ENCODE measurements around the gene NAA10. TPM values are rescaled to one million over a fixed set of nuclear protein-coding genes. Genes with fewer than 3 reads are reported as not detected.

NAA10 gene
- total RNA-seq, 4 donors from 2014 or later: 89.3 to 106 (median 95.4) TPM

DNA sequence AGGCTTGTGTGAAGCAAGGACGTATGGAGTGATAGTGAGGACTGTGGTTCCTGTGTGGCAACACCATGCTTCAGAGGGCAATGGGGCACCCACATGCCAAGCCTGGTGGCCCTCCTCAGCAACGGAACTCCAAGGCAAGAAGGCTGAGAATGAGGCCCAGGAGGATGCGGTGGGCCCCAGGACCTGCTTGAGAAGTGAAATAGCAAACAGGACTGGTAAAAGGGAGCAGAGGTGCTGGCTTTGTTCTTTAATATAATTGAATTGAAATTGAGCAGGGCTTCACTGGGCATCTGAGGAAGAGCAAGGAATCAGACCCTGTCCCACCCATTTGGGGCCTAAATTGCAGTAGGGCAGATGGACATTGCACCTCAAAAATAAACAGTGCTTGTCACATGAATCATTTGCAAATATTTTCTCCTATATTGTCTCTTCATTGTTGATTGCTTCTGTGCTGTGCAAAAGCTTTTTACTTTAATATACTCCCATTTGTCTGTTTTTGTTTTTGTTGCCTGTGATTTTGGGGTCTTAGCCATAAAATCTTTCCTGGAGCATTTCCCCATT lies 40.0 kb upstream of the NAA10 start:
- TF ChIP-seq EP300 (IDR thresholded peaks at IDR 0.05): no peak
- TF ChIP-seq POLR2A (IDR thresholded peaks at IDR 0.05; ENCODE audit: low read depth): no peak
- no peak for TF ChIP-seq POLR2AphosphoS5 (IDR thresholded peaks at IDR 0.05)
- TF ChIP-seq, protein P1, sequence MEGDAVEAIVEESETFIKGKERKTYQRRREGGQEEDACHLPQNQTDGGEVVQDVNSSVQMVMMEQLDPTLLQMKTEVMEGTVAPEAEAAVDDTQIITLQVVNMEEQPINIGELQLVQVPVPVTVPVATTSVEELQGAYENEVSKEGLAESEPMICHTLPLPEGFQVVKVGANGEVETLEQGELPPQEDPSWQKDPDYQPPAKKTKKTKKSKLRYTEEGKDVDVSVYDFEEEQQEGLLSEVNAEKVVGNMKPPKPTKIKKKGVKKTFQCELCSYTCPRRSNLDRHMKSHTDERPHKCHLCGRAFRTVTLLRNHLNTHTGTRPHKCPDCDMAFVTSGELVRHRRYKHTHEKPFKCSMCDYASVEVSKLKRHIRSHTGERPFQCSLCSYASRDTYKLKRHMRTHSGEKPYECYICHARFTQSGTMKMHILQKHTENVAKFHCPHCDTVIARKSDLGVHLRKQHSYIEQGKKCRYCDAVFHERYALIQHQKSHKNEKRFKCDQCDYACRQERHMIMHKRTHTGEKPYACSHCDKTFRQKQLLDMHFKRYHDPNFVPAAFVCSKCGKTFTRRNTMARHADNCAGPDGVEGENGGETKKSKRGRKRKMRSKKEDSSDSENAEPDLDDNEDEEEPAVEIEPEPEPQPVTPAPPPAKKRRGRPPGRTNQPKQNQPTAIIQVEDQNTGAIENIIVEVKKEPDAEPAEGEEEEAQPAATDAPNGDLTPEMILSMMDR (IDR thresholded peaks at IDR 0.05): no peak
- intact Hi-C loops (cut with DNase I): no loop called here
- Histone ChIP-seq H3K27ac (replicated peaks in 1 of 4) (peak overlapping the region in 3 of 4 donors; percentile 95 to 99 (median 98)), H3K4me1 (peaks cover 14 to 22% (median 19%) of the 10 kb centered on the region in 4 donors), H3K27me3 (no peaks in the 10 kb centered on the region), H3K9me3 (no peaks in the 10 kb centered on the region), H3K4me3 (no peak overlapping the region), H3K36me3 (no peaks in the 10 kb centered on the region)
- no peak for DNase-seq (ENCODE audit: extremely low spot score)
- WGBS: 88% methylated on average over 3 of the region's 3 CpGs

DNA sequence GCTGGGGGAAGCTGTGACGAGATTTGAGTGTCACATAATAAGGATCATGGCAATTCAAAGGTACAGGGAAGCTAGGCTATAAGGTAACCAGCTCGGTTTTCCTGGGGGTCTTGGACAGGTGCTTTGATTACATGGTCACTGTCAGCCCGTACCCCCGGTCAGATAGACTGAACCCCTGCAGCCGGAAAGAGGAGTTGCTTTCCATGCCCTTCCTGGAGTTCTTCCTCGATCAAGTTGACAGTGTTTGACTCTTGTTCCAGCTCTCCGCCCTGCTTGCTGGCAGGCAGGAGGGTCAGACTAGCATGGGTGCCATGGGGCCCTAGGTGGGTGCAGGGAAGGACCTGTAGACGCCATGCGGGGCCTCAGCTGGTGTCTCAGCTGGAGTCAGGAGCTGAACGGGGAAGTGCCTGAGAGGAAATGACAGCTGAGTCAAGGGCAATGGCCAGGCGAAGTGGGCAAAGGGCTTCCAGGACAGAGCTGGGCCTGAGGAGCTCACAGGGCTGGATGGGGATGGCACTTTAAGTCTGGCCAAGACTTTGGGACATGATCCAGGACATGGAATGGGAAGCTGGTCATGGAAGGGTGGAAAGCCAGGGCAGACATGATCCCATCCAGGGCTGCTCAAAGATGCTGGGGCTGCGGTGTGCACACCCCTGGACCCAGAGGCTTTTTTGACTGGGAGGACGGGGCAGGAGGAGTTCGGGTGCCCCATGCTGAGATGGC lies 39.3 kb upstream of the NAA10 start:
- no peak for DNase-seq (ENCODE audit: extremely low spot score)
- Histone ChIP-seq H3K9me3 (no peaks in the 10 kb centered on the region), H3K36me3 (no peaks in the 10 kb centered on the region), H3K27ac (replicated peaks in 1 of 4) (peak overlapping the region; percentile 95 to 99 (median 98)), H3K4me1 (peaks cover 19 to 29% (median 26%) of the 10 kb centered on the region in 4 donors), H3K27me3 (no peaks in the 10 kb centered on the region), H3K4me3 (peak overlapping the region in 2 of 4 donors; percentile 72 to 81)
- 76% methylated on average over 6 of the region's 14 CpGs for WGBS
- TF ChIP-seq POLR2A (IDR thresholded peaks at IDR 0.05; ENCODE audit: low read depth): no peak
- TF ChIP-seq EP300 (IDR thresholded peaks at IDR 0.05): no peak
- TF ChIP-seq, protein P1 (IDR thresholded peaks at IDR 0.05): no peak
- TF ChIP-seq POLR2AphosphoS5 (IDR thresholded peaks at IDR 0.05): no peak
- intact Hi-C loops (cut with DNase I): no loop called here

- H3K27ac ChIP-seq (replicated peaks in 1 of 4): peak overlapping the region; percentile 95 to 99 (median 98)
- no peaks in the 10 kb centered on the region for H3K9me3 ChIP-seq
- TF ChIP-seq, protein P1 (IDR thresholded peaks at IDR 0.05): no peak
- TF ChIP-seq POLR2A (IDR thresholded peaks at IDR 0.05; ENCODE audit: low read depth) (no peak), EP300 (IDR thresholded peaks at IDR 0.05) (no peak), POLR2AphosphoS5 (IDR thresholded peaks at IDR 0.05) (no peak)
- peaks cover 27 to 37% (median 34%) of the 10 kb centered on the region in 4 donors for H3K4me1 ChIP-seq
- no peaks in the 10 kb centered on the region for H3K36me3 ChIP-seq
- no peak for DNase-seq (ENCODE audit: extremely low spot score)
- 47% methylated on average over 13 of the region's 20 CpGs for WGBS
- H3K4me3 ChIP-seq: peak overlapping the region; percentile 65 to 81 (median 72)
- intact Hi-C loops (cut with DNase I): no loop called here
- no peaks in the 10 kb centered on the region for H3K27me3 ChIP-seq
Measured at GRCh38 chrX:153973127-153974002, 38.5 kb upstream of the NAA10 start.

- DNase-seq (ENCODE audit: extremely low spot score): peak; percentile 96
- TF ChIP-seq POLR2AphosphoS5 (IDR thresholded peaks at IDR 0.05): peak; percentile 69 to 70
- TF ChIP-seq EP300 (IDR thresholded peaks at IDR 0.05): no peak
- TF ChIP-seq, protein P1 (IDR thresholded peaks at IDR 0.05): no peak
- no peak for TF ChIP-seq POLR2A (IDR thresholded peaks at IDR 0.05; ENCODE audit: low read depth)
- Histone ChIP-seq H3K4me3 (peak within 1 kb of the TSS; percentile 65 to 81 (median 72)), H3K27ac (replicated peaks in 1 of 4) (peak within 1 kb of the TSS; percentile 95 to 99 (median 98)), H3K27me3 (no peaks in the 10 kb centered on the region), H3K36me3 (no peaks in the 10 kb centered on the region), H3K9me3 (no peaks in the 10 kb centered on the region), H3K4me1 (peaks cover 35 to 45% (median 42%) of the 10 kb centered on the region in 4 donors)
- 18% methylated on average over 17 of the region's 103 CpGs for WGBS
- intact Hi-C loops (cut with DNase I): no loop called here
Measured at GRCh38 chrX:153972368-153973126, 37.7 kb upstream of the NAA10 start, which contains the start of gene TMEM187. Gene TMEM187, plus strand, starts transcription at chrX:153972754. Its CDS starts 9,309 bp downstream, at chrX:153982063.

Data from esophagus muscularis mucosa (tissue), 4 donors.